ENCODE data around the gene PSMG2.

Gene PSMG2

GRCh38 chr18:12774982-12775381 lies 72.1 kb downstream of the PSMG2 start:
- no peak overlapping the region for H3K27ac ChIP-seq
- H3K36me3 ChIP-seq: no peaks in the 10 kb centered on the region
- H3K27me3 ChIP-seq: peaks cover 16% of the 10 kb centered on the region
- H3K4me3 ChIP-seq (ENCODE audit: low read depth in 1 of 2, low read length in 1 of 2): no peak overlapping the region
- TF ChIP-seq, protein P1, sequence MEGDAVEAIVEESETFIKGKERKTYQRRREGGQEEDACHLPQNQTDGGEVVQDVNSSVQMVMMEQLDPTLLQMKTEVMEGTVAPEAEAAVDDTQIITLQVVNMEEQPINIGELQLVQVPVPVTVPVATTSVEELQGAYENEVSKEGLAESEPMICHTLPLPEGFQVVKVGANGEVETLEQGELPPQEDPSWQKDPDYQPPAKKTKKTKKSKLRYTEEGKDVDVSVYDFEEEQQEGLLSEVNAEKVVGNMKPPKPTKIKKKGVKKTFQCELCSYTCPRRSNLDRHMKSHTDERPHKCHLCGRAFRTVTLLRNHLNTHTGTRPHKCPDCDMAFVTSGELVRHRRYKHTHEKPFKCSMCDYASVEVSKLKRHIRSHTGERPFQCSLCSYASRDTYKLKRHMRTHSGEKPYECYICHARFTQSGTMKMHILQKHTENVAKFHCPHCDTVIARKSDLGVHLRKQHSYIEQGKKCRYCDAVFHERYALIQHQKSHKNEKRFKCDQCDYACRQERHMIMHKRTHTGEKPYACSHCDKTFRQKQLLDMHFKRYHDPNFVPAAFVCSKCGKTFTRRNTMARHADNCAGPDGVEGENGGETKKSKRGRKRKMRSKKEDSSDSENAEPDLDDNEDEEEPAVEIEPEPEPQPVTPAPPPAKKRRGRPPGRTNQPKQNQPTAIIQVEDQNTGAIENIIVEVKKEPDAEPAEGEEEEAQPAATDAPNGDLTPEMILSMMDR (IDR thresholded peaks at IDR 0.05): no peak
- no peaks in the 10 kb centered on the region for H3K4me1 ChIP-seq (ENCODE audit: control insufficient read depth in 1 of 2, insufficient read depth in 1 of 2, low read depth in 1 of 2, low read length in 1 of 2)
- H3K9me3 ChIP-seq: no peaks in the 10 kb centered on the region
